AG09309 (cell line): Measurements from ENCODE around the gene HOXA7.

Source experiments
- DNase-seq: peaks from one replicate; pipeline ENCODE4 v3.0.0-alpha.2; 2010; ENCODE audit warnings: low read depth
- H3K4me3 ChIP-seq: 2 replicates; pipeline ENCODE4 v1.5.1; 2011; ENCODE audit warnings: mild to moderate bottlenecking, low read depth, low read length, moderate library complexity; ENCODE audit not compliant: control insufficient read depth
- CTCF ChIP-seq: IDR thresholded peaks from 2 replicates; pipeline ENCODE4 v1.5.1; 2011; ENCODE audit warnings: mild to moderate bottlenecking, low read depth, low read length, inconsistent platforms; ENCODE audit not compliant: insufficient read depth, control insufficient read depth; ENCODE audit errors: missing control alignments

Gene HOXA7

GRCh38 chr7:27154901-27155815 is 1.3 kb downstream of the HOXA7 start:
- H3K4me3 ChIP-seq = peak overlapping the region; percentile 73
- TF ChIP-seq CTCF = no peak
- DNase-seq = no peak

DNA sequence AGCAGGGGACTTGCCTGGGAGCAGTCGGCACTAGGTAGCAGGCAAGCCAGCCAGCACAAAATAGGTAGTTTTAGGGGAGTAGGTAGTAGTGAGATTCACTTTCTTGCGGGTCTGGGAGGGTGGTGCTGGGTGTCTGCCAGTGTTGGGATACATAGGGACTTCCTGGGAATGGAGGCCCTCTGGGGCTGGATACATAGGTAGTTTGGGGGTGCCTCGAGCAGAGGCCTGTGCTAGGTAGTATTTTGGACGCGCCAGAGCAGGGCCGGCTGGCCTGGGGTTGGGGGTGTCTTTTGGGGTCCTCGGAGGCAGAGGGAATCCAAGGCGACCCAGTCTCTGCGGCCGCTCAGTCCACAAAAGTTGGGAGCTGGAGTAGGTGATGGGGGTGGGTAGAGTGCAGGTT is 2.1 kb downstream of the HOXA7 start:
- no peak for DNase-seq
- H3K4me3 ChIP-seq = no peak overlapping the region
- no peak for TF ChIP-seq CTCF

DNA sequence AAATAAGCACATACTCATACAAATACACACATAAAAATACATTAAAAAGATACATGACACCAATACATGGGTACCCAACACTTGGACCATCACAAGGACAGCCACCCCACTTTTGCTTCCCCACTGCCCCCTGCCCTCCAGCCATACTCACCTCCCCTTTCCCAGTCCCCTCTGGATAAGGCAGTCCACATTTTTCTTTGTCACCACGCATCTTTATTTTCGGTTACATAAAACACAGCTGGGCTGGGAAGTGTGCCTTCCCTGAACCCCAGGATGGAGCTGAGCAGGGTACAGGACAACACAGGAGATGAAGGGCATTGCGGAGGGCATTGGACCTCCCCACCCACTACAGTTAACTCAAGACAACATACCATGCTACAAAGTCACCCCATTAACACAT is 2.9 kb downstream of the HOXA7 start:
- no peak for TF ChIP-seq CTCF
- H3K4me3 ChIP-seq = no peak overlapping the region
- DNase-seq = no peak

- no peak for DNase-seq
- no peak for TF ChIP-seq CTCF
- H3K4me3 ChIP-seq = no peak overlapping the region
These were observed 3.5 kb downstream of the HOXA7 start for GRCh38 chr7:27152816-27153442.

- peak within 1 kb of the TSS; percentile 65 for H3K4me3 ChIP-seq
- TF ChIP-seq CTCF = no peak
- DNase-seq = no peak
These were observed 4.3 kb downstream of the HOXA7 start, which contains the start of gene HOXA3 for GRCh38 chr7:27151931-27152815. Gene HOXA3, minus strand, starts transcription at chr7:27152583. Its CDS starts 41,943 bp downstream, at chr7:27110640.

- peak; percentile 13 for TF ChIP-seq CTCF
- peak overlapping the region; percentile 65 for H3K4me3 ChIP-seq
- DNase-seq = no peak
These were observed 5.0 kb downstream of the HOXA7 start for GRCh38 chr7:27151341-27151930.
